ENCODE data around the gene KLHL22.

The KLHL22 gene

GRCh38 chr22:20423008-20423905, 72.3 kb downstream of the KLHL22 start:
- TF ChIP-seq REST (IDR thresholded peaks at IDR 0.05; ENCODE audit: low read depth) (no peak), RAD21 (IDR thresholded peaks at IDR 0.05; ENCODE audit: low read depth) (no peak), TEAD4 (IDR thresholded peaks at IDR 0.05) (no peak), CEBPB (IDR thresholded peaks at IDR 0.05) (no peak), MAX (IDR thresholded peaks at IDR 0.05) (no peak), NFIC (IDR thresholded peaks at IDR 0.05) (no peak), YY1 (IDR thresholded peaks at IDR 0.05; ENCODE audit: low read depth) (no peak), FOXM1 (IDR thresholded peaks at IDR 0.05; ENCODE audit: borderline replicate concordance, low read depth) (no peak), TCF12 (IDR thresholded peaks at IDR 0.05; ENCODE audit: low read depth) (no peak), EGR1 (IDR thresholded peaks at IDR 0.05) (no peak), EP300 (IDR thresholded peaks at IDR 0.05; ENCODE audit: borderline replicate concordance) (no peak), TAF1 (IDR thresholded peaks at IDR 0.05; ENCODE audit: low read depth) (no peak), CREB1 (IDR thresholded peaks at IDR 0.05; ENCODE audit: low read depth) (no peak), ZBTB7A (IDR thresholded peaks at IDR 0.05; ENCODE audit: low read depth) (no peak), USF1 (IDR thresholded peaks at IDR 0.05) (no peak)

GRCh38 chr22:20422271-20423007, 73.2 kb downstream of the KLHL22 start:
- TF ChIP-seq TAF1 (IDR thresholded peaks at IDR 0.05; ENCODE audit: low read depth) = no peak
- TF ChIP-seq TEAD4 (IDR thresholded peaks at IDR 0.05) = no peak
- TF ChIP-seq MAX (IDR thresholded peaks at IDR 0.05) = no peak
- TF ChIP-seq FOXM1 (IDR thresholded peaks at IDR 0.05; ENCODE audit: borderline replicate concordance, low read depth) = no peak
- no peak for TF ChIP-seq ZBTB7A (IDR thresholded peaks at IDR 0.05; ENCODE audit: low read depth)
- no peak for TF ChIP-seq REST (IDR thresholded peaks at IDR 0.05; ENCODE audit: low read depth)
- TF ChIP-seq USF1 (IDR thresholded peaks at IDR 0.05) = no peak
- no peak for TF ChIP-seq CREB1 (IDR thresholded peaks at IDR 0.05; ENCODE audit: low read depth)
- no peak for TF ChIP-seq RAD21 (IDR thresholded peaks at IDR 0.05; ENCODE audit: low read depth)

- TF ChIP-seq USF1 (IDR thresholded peaks at IDR 0.05) (no peak), CREB1 (IDR thresholded peaks at IDR 0.05; ENCODE audit: low read depth) (no peak), ZBTB7A (IDR thresholded peaks at IDR 0.05; ENCODE audit: low read depth) (no peak), EP300 (IDR thresholded peaks at IDR 0.05; ENCODE audit: borderline replicate concordance) (no peak), NFIC (IDR thresholded peaks at IDR 0.05) (no peak), EGR1 (IDR thresholded peaks at IDR 0.05) (no peak), TAF1 (IDR thresholded peaks at IDR 0.05; ENCODE audit: low read depth) (no peak), TEAD4 (IDR thresholded peaks at IDR 0.05) (no peak), TCF12 (IDR thresholded peaks at IDR 0.05; ENCODE audit: low read depth) (no peak), RAD21 (IDR thresholded peaks at IDR 0.05; ENCODE audit: low read depth) (no peak), YY1 (IDR thresholded peaks at IDR 0.05; ENCODE audit: low read depth) (no peak), MAX (IDR thresholded peaks at IDR 0.05) (no peak), REST (IDR thresholded peaks at IDR 0.05; ENCODE audit: low read depth) (no peak), CEBPB (IDR thresholded peaks at IDR 0.05) (no peak), FOXM1 (IDR thresholded peaks at IDR 0.05; ENCODE audit: borderline replicate concordance, low read depth) (no peak)
Measured at GRCh38 chr22:20421507-20421874, 74.1 kb downstream of the KLHL22 start.
